Measurements from ENCODE around the gene PDE4D. TPM values are rescaled to one million over a fixed set of nuclear protein-coding genes. Genes with fewer than 3 reads are reported as not detected.

Gene PDE4D
- total RNA-seq, 1 donor from 2014 or later: 85.8 TPM

- no peaks in the 10 kb centered on the region for H3K4me1 ChIP-seq
- no peaks in the 10 kb centered on the region for H3K9me3 ChIP-seq
- no peak for TF ChIP-seq CTCF (IDR thresholded peaks at IDR 0.05)
- H3K4me3 ChIP-seq: no peak overlapping the region
- no peaks in the 10 kb centered on the region for H3K36me3 ChIP-seq
- ATAC-seq (no peak), DNase-seq (no peak)
- no peak overlapping the region for H3K27ac ChIP-seq
- H3K27me3 ChIP-seq: no peaks in the 10 kb centered on the region
- intact Hi-C loops (cut with DNase I): no loop called here
Measured at GRCh38 chr5:59134471-59135163, 758.9 kb downstream of the PDE4D start.

GRCh38 chr5:59133764-59134261 is 759.7 kb downstream of the PDE4D start:
- H3K27ac ChIP-seq: no peak overlapping the region
- intact Hi-C loops (cut with DNase I): no loop called here
- H3K4me1 ChIP-seq: no peaks in the 10 kb centered on the region
- ATAC-seq (no peak), DNase-seq (no peak)
- TF ChIP-seq CTCF (IDR thresholded peaks at IDR 0.05): no peak
- no peaks in the 10 kb centered on the region for H3K36me3 ChIP-seq
- no peaks in the 10 kb centered on the region for H3K27me3 ChIP-seq
- H3K4me3 ChIP-seq: no peak overlapping the region
- H3K9me3 ChIP-seq: no peaks in the 10 kb centered on the region

GRCh38 chr5:59132131-59132530 is 761.4 kb downstream of the PDE4D start:
- TF ChIP-seq CTCF (IDR thresholded peaks at IDR 0.05): no peak
- no peak overlapping the region for H3K4me3 ChIP-seq
- H3K9me3 ChIP-seq: no peaks in the 10 kb centered on the region
- no peak for ATAC-seq
- no peaks in the 10 kb centered on the region for H3K36me3 ChIP-seq
- H3K27ac ChIP-seq: no peak overlapping the region
- intact Hi-C loops (cut with DNase I): no loop called here
- no peaks in the 10 kb centered on the region for H3K4me1 ChIP-seq
- no peaks in the 10 kb centered on the region for H3K27me3 ChIP-seq
- DNase-seq: no peak

- no peaks in the 10 kb centered on the region for H3K36me3 ChIP-seq
- no peaks in the 10 kb centered on the region for H3K9me3 ChIP-seq
- intact Hi-C loops (cut with DNase I): no loop called here
- TF ChIP-seq CTCF (IDR thresholded peaks at IDR 0.05): no peak
- H3K27me3 ChIP-seq: no peaks in the 10 kb centered on the region
- H3K4me1 ChIP-seq: peaks cover 15% of the 10 kb centered on the region
- no peak overlapping the region for H3K4me3 ChIP-seq
- ATAC-seq: no peak
- H3K27ac ChIP-seq: no peak overlapping the region
- DNase-seq: no peak
Measured at GRCh38 chr5:59130431-59130830, 763.1 kb downstream of the PDE4D start.

GRCh38 chr5:59128646-59129290 is 764.8 kb downstream of the PDE4D start:
- no peak for ATAC-seq
- Histone ChIP-seq H3K36me3 (no peaks in the 10 kb centered on the region), H3K27me3 (no peaks in the 10 kb centered on the region), H3K4me3 (no peak overlapping the region), H3K27ac (no peak overlapping the region), H3K9me3 (no peaks in the 10 kb centered on the region), H3K4me1 (peaks cover 20% of the 10 kb centered on the region)
- no peak for TF ChIP-seq CTCF (IDR thresholded peaks at IDR 0.05)
- intact Hi-C loops (cut with DNase I): no loop called here
- no peak for DNase-seq

All from upper lobe of right lung (tissue), 1 donor.